GM21528 (cell line): ENCODE results near the gene KDM6B.

Experiments used
- ATAC-seq: cut with Tn5 transposase; IDR thresholded peaks from one replicate; pipeline ENCODE4 v1.9.1; 2021; ENCODE audit warnings: mild to moderate bottlenecking, moderate library complexity; ENCODE audit not compliant: unreplicated experiment, low FRiP score

The KDM6B gene

DNA sequence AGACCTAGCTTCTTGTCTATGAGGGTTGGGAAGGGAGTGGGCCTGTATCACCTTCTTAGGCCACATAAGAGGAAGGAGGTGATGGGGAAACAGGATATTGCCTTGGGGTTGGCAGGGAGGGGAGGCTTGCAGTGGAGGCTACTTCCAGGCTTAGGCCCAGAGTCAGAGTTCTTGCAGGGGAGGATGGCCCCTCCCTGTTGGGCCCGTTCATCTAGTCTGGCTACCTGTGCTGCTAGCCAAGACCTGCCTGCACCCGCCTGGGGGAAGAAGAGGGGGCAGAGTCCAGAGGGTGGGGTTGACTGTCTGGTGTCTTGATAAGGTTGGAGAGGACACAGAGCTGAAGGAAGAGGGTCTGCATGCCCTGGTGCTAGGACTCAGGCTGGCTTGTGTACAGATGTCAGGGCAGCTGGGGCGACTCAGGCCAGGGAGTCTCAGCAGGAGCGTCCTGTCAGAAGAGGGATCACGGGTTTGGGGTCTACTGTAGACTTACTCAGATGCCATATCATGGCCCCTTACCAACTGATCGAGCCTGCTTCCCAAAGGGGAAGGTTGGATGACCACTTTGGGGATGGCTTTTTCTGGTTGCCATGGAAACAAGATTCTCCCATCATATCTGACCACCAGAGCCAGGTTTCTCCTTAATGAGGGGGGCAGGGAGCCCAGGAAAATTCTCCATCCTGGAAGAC, 5.3 kb downstream of the KDM6B start:
- ATAC-seq: no peak

DNA sequence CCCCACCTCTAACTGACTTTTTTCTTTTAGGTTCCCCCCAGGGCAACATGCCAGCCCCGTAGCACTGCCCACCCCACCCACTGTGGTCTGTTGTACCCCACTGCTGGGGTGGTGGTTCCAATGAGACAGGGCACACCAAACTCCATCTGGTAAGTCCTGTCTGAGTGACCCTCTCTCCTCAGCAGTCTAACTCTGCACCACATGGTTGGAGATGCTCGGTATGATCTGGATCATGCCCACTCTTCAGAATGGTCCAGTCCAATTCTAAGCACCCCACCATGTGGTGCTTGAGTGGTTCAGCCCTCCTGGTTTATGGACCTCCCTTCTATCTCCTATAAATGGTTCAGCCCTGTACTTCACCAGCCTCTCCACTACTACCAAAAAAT, 5.9 kb downstream of the KDM6B start:
- no peak for ATAC-seq

DNA sequence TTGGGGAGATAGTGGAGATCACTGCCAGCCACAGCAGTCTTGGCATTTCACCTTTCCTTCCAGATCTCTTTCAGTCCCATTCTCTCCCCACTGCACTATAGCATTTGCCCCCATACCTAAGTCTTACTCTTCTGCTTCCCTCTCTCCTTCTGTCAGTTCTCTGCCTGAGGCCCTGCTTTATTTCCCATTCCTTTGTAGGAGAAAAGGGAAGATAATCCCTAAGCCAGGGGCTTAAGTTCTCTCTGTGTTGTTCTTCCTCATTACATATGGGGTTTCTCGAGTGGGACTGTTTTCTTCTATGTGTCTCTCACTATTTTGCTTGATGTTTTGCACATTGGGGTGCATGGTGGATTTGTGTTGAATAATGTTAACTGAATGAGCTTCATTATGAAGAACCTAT, 6.4 kb downstream of the KDM6B start:
- no peak for ATAC-seq

DNA sequence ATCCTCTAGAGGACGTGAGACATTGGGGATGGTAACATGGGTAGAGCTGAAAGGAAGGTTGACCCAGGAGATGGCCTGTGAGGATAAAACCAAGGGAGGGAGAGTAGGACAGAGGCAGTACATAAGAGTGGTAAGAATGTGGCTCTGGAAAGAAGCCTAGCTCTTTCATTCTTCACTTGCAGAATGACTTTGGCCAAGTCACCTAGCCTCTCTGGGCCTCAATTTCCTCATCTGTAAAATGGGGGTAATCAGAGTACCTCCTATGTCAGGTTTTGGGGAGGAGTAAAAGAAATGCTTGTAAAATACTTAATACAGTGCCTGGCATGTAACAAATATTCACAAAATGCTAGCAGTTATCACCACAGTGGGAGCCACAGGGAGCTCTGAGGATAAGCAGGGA, 6.9 kb downstream of the KDM6B start:
- no peak for ATAC-seq

DNA sequence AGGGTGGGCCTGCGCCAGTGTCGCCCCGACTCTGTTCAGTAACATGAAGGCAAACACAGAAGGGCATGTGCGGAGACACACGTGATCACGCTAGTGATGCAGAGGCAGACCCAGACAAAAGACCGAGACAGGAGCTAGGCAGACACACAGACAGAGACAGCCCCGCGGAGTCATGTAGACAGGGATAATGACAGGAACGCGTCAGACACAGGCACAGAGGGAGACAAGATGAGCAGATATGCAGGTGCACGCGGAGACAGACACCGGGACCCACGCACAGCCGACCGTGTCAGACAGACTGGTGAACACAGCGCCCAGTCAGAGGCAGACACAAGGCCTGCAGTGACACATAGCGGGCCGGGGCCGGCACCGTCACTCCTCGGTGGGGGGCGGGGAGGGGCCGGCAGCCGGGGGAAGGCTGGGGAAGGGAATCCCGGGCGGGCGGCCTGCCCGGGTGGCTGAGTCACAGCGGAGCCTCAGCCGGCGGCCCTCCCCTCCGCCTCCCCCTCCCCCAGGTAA, 7.4 kb downstream of the KDM6B start:
- ATAC-seq: no peak

DNA sequence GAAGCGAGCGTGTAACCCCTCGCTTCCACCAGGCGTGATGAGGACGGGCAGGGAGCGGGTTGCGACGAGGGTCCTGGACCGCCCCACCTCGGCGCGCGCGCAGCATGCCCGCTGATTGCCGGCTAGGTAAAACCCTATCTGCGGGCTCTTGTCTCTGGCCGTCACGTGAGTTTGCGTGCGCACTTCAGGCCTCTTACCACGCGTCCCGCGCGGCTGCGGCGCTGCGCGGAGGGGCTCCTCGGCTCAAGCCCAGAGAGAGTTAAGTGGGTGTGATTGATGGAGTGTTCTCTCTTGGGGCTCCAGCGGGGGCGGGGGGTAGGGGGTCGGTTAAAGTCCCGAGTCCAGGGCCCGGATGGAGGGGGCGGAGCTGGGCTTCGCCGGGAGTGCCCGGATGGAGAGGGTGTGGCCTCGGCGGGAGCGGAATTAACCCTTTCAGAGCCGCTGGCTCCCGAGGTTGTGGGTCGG, 7.9 kb downstream of the KDM6B start:
- ATAC-seq: no peak

DNA sequence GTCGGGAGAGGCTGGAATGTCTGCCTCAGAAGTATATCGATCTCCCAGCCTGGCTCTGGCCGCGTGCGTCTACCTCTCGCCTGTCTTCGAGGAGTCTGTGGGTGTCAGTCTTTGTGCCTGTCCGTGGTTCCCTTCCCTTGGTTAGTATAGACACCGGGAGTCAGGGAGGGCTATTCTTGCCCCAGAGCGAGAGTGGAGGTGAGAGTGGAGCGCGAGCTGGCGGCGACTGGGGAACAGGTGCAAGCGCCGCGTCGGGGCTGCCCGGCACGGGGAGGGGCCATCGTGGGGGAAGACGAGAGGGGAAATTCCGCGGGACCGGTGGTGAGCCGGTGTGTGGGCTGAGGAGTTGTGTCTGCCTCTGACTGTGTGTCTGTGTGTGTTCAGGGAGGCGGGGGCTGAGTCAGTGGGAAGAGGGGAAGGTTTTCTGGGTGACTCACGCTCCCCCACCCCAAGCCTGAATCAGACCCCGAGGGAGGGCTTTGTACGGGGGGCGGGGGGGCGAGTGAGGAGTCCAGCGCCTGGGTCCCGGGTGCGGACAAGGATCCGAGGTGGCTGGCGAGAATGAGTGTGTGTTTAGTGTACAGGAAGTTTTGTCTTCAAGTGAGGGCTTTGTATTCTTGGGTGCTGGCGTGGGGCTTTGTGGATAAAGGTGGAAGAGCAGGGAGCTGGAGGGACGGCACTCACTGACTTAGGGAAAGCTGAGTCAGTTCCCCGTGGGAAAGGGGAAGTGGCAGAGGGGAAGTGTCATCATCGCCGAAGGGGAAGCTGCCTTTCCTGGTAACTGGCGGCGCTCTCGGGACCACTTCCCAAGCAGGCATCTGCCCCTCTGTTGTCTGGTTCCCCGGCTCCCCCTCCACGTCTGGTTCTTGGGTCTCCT, 8.6 kb downstream of the KDM6B start:
- no peak for ATAC-seq

DNA sequence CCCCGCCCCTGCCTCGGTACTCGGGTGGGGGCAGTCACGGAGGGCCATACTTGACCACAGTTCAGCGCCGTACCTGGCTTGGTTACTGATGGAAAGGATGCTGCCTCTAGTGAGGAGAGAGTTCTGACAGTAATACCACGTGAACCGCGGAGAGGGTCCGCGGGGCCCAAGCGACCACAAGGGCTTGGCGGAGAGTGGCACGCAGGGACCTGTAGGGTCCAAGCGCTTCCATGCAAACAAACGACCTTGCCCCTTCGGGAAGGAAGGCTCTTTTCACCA, 9.2 kb downstream of the KDM6B start:
- ATAC-seq: peak; percentile 0

DNA sequence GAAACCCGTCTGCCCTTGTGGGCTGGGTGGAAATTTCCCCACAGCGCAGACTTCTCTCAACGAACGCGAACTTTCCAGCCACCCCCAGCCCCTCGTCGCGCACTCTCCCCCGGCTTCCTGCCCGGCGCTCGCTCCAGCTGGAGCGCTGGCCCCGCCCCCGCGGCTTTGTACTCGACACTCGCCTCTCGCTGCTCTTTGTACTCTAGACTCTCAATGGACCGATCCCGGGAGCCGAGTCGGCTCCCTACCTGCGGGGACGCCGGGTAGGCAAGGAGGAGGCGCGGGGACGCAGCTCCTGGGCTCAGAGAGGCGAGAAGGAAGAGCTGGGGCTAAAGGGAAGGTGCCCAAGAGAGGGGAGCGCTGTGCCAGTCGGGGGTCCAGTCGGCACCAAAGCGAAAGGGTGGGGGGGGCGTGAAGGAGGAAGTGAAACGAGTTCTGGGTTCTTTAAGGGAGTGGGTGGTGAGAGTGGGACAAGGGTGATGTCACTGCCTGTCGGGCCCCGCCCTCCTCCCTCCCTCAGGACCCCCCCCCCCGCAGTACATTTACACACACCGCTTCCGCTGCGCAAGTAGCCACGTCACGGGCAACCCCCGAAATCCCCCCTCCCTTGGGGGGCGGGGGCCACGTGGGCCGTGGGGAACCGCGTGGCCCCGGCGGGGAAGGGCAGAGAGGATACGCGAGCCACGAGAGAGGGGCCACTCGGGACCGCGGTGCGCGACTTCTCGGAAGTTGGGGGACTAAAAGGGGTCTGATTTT, 9.7 kb downstream of the KDM6B start:
- ATAC-seq: peak; percentile 29

DNA sequence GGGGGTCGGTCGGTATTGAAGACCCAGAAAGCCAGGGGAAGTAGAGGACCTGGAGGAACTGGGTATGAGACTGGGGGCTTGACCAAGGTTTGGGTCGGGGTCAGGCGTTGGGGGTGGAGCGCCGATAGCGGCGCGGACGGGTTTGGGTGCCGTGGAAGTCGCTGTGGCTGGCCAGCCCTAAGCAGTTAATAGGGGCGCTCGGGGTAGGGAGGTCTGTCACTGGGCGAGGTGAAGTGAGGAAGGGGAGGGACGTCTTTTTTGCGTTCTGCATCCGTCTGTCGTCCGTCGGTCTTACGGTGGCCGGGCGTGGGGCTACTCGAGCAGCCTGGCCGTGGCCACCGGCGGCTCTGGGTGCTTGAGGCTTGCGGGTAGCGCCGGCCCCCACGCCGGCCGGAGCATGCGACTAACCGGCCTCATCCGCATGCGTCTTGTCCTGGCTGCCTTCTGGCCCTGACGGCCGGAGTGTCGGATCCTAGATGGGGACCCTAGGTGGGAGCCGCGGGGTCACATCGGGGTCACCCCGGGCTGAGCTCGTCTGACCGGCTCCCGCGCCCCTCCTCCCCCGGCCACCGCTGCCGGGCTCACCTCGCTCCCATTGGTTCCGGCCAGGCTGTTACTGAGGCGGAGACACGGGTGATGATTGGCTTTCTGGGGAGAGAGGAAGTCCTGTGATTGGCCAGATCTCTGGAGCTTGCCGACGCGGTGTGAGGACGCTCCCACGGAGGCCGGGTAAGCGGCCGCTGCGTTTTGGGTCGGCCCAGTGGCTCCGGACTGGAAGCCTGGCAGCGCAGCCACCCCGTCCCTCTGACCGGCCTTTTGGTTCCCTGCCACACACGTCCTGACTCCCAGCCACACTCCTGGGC, 10.5 kb downstream of the KDM6B start:
- ATAC-seq: peak; percentile 43

DNA sequence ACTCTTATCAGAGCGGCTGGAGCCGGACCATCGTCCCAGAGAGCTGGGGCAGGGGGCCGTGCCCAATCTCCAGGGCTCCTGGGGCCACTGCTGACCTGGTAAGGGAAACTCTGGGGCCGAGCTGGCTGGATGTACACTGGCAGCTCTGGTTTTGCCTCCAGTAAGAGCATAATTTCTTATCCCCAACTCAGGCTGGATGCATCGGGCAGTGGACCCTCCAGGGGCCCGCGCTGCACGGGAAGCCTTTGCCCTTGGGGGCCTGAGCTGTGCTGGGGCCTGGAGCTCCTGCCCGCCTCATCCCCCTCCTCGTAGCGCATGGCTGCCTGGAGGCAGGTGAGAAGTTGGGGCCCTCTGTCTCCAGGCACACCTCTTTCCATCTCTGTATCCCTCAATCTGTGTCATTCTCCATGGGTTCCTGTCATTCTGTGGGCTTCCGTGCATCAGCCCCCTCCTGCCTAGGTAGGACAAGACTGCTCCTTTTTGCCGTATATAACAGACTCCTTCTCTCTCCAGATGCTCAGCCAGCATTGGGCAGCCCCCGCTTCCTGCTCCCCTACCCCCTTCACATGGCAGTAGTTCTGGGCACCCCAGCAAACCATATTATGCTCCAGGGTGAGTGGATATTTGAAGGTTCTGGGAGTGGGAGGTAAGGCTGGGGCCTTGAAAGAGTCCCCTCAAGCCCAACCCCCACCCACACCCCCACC, 11.5 kb downstream of the KDM6B start:
- no peak for ATAC-seq

DNA sequence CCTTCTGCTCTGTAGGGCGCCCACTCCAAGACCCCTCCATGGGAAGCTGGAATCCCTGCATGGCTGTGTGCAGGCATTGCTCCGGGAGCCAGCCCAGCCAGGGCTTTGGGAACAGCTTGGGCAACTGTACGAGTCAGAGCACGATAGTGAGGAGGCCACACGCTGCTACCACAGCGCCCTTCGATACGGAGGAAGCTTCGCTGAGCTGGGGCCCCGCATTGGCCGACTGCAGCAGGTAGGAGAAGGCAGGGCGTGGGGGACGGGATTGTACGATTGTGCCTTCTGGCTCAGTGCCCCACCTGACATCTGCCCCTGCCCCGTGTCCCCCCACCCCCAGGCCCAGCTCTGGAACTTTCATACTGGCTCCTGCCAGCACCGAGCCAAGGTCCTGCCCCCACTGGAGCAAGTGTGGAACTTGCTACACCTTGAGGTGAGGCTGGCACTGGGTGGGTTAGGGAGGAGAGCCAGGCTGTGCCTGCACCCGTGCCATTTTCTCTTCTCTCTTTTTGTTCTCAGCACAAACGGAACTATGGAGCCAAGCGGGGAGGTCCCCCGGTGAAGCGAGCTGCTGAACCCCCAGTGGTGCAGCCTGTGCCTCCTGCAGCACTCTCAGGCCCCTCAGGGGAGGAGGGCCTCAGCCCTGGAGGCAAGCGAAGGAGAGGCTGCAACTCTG, 12.2 kb downstream of the KDM6B start:
- no peak for ATAC-seq

DNA sequence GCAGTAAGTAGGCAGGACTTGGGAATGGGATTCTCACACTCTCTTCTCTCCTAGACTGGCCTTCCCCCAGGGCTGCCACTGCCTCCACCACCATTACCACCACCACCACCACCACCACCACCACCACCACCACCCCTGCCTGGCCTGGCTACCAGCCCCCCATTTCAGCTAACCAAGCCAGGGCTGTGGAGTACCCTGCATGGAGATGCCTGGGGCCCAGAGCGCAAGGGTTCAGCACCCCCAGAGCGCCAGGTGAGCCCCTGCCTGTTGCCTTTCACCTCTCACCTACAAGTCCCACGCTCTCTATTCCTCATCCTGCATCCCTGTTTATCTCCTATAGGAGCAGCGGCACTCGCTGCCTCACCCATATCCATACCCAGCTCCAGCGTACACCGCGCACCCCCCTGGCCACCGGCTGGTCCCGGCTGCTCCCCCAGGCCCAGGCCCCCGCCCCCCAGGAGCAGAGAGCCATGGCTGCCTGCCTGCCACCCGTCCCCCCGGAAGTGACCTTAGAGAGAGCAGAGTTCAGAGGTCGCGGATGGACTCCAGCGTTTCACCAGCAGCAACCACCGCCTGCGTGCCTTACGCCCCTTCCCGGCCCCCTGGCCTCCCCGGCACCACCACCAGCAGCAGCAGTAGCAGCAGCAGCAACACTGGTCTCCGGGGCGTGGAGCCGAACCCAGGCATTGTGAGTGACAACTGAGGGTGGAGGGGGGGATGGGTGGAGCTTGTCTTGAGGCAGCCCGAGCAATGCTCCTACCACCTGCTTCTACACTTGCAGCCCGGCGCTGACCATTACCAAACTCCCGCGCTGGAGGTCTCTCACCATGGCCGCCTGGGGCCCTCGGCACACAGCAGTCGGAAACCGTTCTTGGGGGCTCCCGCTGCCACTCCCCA, 13.0 kb downstream of the KDM6B start:
- no peak for ATAC-seq

DNA sequence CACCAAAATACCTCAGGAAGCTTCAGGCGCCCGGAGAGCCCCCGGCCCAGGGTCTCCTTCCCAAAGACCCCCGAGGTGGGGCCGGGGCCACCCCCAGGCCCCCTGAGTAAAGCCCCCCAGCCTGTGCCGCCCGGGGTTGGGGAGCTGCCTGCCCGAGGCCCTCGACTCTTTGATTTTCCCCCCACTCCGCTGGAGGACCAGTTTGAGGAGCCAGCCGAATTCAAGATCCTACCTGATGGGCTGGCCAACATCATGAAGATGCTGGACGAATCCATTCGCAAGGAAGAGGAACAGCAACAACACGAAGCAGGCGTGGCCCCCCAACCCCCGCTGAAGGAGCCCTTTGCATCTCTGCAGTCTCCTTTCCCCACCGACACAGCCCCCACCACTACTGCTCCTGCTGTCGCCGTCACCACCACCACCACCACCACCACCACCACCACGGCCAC, 14.1 kb downstream of the KDM6B start:
- no peak for ATAC-seq

DNA sequence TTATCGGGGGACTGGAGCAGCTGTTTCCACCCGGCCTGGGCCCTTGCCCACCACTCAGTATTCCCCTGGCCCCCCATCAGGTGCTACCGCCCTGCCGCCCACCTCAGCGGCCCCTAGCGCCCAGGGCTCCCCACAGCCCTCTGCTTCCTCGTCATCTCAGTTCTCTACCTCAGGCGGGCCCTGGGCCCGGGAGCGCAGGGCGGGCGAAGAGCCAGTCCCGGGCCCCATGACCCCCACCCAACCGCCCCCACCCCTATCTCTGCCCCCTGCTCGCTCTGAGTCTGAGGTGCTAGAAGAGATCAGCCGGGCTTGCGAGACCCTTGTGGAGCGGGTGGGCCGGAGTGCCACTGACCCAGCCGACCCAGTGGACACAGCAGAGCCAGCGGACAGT, 14.7 kb downstream of the KDM6B start:
- ATAC-seq: no peak

DNA sequence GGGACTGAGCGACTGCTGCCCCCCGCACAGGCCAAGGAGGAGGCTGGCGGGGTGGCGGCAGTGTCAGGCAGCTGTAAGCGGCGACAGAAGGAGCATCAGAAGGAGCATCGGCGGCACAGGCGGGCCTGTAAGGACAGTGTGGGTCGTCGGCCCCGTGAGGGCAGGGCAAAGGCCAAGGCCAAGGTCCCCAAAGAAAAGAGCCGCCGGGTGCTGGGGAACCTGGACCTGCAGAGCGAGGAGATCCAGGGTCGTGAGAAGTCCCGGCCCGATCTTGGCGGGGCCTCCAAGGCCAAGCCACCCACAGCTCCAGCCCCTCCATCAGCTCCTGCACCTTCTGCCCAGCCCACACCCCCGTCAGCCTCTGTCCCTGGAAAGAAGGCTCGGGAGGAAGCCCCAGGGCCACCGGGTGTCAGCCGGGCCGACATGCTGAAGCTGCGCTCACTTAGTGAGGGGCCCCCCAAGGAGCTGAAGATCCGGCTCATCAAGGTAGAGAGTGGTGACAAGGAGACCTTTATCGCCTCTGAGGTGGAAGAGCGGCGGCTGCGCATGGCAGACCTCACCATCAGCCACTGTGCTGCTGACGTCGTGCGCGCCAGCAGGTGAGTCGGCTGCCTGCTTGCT, 15.2 kb downstream of the KDM6B start:
- ATAC-seq: no peak

DNA sequence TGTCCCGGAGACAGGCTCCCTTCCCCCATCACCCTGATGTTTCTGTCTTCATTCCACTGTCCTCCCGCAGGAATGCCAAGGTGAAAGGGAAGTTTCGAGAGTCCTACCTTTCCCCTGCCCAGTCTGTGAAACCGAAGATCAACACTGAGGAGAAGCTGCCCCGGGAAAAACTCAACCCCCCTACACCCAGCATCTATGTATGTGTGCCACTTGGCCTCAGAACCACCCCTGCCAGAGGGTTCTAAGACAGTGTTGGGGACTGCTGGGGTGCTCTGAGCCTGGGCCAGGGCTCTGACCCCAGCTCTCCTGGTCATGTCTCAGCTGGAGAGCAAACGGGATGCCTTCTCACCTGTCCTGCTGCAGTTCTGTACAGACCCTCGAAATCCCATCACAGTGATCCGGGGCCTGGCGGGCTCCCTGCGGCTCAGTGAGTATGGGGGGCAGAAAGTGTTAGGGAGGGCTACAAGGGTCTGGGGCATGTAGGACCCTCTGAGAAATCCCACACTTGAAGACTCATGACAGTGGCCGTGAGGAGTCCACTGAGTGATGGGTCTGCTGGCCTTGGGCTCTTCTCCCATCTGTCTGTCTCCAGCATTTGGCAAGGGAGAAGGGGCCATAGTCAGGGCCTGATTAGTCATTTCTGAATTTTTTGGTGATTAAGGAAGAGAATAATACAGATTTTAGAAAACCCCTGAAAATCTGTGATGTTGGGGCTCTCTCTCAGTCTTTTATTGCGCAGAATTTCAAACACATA, 15.9 kb downstream of the KDM6B start:
- no peak for ATAC-seq
